Uterus (tissue), 4 donors: ENCODE results near the gene RPRD1B. TPM values are rescaled to one million over a fixed set of nuclear protein-coding genes. Genes with fewer than 3 reads are reported as not detected.

Experiments used
- DNase-seq, 2 donors: peaks; one replicate each; pipeline ENCODE4 v3.0.0-alpha.2; 2019 to 2020
- H3K27ac ChIP-seq, 2 donors: fragments of 200-600 bp; sonication (generic); 1 replicate in 1 of 2; 2 replicates in 1 of 2; pipeline ENCODE4 v1.5.1; 2016 to 2018
- H3K27me3 ChIP-seq, 2 donors: fragments of 200-600 bp; sonication (generic); one replicate each; pipeline ENCODE4 v1.5.1; 2018 to 2019; ENCODE audit warnings: control low read depth in 1 of 2
- H3K36me3 ChIP-seq, 2 donors: fragments of 200-600 bp; sonication (generic); one replicate each; pipeline ENCODE4 v1.5.1; 2019; ENCODE audit warnings: control low read depth in 1 of 2
- H3K4me1 ChIP-seq, 2 donors: fragments of 200-600 bp; sonication (generic); one replicate each; pipeline ENCODE4 v1.5.1; 2018 to 2019; ENCODE audit warnings: control low read depth in 1 of 2
- H3K4me3 ChIP-seq, 2 donors: fragments of 200-600 bp; sonication (generic); 1 replicate in 1 of 2; 2 replicates in 1 of 2; pipeline ENCODE4 v1.5.1; 2018 to 2019; ENCODE audit warnings: mild to moderate bottlenecking in 1 of 2
- H3K9me3 ChIP-seq, 2 donors: fragments of 200-600 bp; sonication (generic); one replicate each; pipeline ENCODE4 v1.5.1; 2019; ENCODE audit warnings: control low read depth in 1 of 2
- POLR2A ChIP-seq, 2 donors: fragments of 450-650 bp; IDR thresholded peaks; one replicate each; pipeline ENCODE4 v1.6.1; 2016; ENCODE audit warnings: antibody characterized with exemption in 2 of 2, mild to moderate bottlenecking in 1 of 2, moderate library complexity in 1 of 2
- intact Hi-C: fragments of 100-400 bp; cut with DNase I; formaldehyde crosslinking; loops from one replicate; pipeline ENCODE4 v1.15.1; 2023; ENCODE audit warnings: low total_unique reads
- total RNA-seq, 4 donors: library from RNA; depleted of rRNA in 3 of 4; stranded (reverse); fragments of >200 nt in 3 of 4; gene quantifications; one replicate each; pipeline versions ENCODE4 v1.1.0 to v1.2.4, GENCODE V29; 2014 to 2023
- TF ChIP-seq, protein P1 (sequence below), 4 experiments: fragments of 200-600 bp in 2 of 4; fragments of 450-650 bp in 2 of 4; sonication (generic) in 2 of 4; IDR thresholded peaks; one replicate each; pipeline ENCODE4 v1.5.1; 2016 to 2019; ENCODE audit warnings: antibody characterized with exemption in 4 of 4, mild to moderate bottlenecking in 2 of 4, moderate library complexity in 1 of 4
- donor health status: DM: yes; HTN: yes; CAD: no.

RPRD1B gene
- total RNA-seq, 4 donors from 2014 or later = 7.9 to 71.3 (median 26.1) TPM

DNA sequence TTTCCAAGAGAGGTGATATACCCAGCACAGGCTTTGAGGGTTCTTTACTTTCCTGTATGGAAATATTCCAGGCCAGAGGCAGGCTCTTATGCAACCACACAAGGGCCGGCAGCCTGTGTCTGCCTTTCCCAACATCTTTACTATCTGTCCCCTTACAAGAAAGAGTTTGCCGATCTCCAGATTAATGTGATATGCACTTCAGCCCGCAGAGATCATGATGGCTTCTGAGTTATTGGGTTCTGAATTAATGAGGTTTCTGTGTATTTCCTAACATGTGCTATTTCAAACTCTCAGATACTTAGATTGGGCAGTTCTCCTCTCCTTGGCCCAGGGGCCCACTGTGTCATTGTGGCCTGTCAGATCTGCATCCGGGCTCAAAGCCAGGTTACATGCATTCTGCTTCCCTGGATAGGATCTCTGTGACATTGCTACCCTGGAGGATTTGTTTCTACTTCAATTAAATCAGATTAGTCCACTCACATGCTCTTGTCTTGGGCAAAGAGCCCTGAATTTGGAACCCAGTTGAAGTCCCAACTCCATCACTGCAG is 75.0 kb downstream of the RPRD1B start:
- TF ChIP-seq, protein P1, sequence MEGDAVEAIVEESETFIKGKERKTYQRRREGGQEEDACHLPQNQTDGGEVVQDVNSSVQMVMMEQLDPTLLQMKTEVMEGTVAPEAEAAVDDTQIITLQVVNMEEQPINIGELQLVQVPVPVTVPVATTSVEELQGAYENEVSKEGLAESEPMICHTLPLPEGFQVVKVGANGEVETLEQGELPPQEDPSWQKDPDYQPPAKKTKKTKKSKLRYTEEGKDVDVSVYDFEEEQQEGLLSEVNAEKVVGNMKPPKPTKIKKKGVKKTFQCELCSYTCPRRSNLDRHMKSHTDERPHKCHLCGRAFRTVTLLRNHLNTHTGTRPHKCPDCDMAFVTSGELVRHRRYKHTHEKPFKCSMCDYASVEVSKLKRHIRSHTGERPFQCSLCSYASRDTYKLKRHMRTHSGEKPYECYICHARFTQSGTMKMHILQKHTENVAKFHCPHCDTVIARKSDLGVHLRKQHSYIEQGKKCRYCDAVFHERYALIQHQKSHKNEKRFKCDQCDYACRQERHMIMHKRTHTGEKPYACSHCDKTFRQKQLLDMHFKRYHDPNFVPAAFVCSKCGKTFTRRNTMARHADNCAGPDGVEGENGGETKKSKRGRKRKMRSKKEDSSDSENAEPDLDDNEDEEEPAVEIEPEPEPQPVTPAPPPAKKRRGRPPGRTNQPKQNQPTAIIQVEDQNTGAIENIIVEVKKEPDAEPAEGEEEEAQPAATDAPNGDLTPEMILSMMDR (IDR thresholded peaks at IDR 0.05) = no peak
- no peak for TF ChIP-seq POLR2A (IDR thresholded peaks at IDR 0.05)
- H3K27ac ChIP-seq = peak overlapping the region; percentile 79 to 88
- H3K9me3 ChIP-seq = no peaks in the 10 kb centered on the region
- H3K4me3 ChIP-seq = no peak overlapping the region
- H3K27me3 ChIP-seq = no peaks in the 10 kb centered on the region
- intact Hi-C loops = no loop called here
- no peaks in the 10 kb centered on the region for H3K36me3 ChIP-seq
- DNase-seq = peak; percentile 86 to 89
- peaks cover 11 to 17% of the 10 kb centered on the region in 2 donors for H3K4me1 ChIP-seq

DNA sequence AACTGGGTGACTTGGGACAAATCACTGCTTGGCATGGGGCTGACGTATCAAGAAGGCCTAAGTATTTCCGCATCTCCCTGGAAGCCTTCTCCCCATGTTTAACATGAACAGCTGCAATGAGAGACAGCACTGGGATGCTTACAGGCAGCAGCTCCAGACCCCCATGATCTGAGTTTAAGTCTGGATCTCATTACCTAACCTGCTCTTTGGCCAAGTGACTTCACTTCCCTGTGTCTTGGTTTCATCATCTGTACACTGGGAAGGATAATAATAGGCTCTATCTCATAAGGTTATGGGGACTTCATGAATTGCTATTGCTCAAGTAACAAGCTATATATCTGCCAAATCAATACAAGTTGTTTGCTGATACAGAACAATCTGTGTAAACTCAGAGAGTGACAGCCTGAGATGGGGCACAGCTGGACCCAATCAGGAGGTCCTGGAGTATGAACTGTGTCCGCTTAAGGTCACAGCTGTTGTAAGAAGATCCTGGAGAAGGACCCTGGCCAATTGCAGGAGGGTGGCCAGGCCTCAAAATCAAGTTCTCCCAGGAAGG is 75.5 kb downstream of the RPRD1B start:
- peak; percentile 87 to 94 for DNase-seq
- peaks cover 11 to 17% of the 10 kb centered on the region in 2 donors for H3K4me1 ChIP-seq
- TF ChIP-seq POLR2A (IDR thresholded peaks at IDR 0.05) = no peak
- TF ChIP-seq, protein P1 (IDR thresholded peaks at IDR 0.05) = no peak
- no peaks in the 10 kb centered on the region for H3K9me3 ChIP-seq
- H3K27me3 ChIP-seq = no peaks in the 10 kb centered on the region
- H3K4me3 ChIP-seq = no peak overlapping the region
- peak overlapping the region; percentile 79 to 88 for H3K27ac ChIP-seq
- intact Hi-C loops = no loop called here
- H3K36me3 ChIP-seq = no peaks in the 10 kb centered on the region

DNA sequence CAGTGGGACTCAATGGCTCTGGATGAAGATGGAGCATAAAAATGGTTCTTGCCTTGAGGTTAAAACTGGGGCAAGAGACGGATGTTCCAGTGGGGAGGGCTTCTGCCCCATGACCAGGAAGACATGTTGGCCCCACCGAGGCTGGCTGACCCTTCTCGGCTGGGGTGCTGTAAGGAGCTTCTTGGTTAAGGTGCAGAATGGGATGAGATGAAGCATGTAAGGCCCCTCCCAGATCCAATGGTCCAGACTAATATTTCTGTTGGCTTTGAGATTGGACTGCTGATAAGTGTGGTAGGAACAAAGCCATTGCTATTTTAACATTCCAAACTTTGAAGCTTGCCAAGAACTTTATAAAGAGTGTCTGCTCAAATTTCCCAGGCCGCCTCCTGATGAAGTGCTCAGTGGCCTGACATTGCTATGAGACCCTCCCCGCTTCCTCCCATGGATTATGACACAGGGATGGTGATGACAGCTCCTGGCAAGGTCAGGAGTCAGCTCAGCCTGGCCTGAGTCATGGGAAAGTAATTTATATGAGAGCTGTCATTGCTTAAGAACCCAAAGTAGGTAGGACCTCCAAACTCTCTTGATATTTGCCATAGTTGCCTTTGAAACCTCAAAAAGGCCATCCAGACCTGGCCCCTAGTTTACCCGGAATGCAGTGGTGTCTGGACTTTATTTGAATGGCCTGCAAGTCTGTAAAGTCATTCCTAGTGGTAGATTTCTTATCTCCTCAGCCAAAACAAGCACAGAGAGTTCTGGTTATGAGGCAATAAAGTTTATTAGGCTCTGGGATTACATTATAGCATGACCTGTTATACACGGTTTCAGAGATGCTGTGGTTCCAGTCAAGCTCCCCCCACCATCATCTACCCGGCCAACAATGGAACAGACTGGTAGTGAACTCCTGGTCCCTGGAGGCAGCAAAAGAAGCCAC is 76.3 kb downstream of the RPRD1B start:
- TF ChIP-seq POLR2A (IDR thresholded peaks at IDR 0.05) = no peak
- TF ChIP-seq, protein P1 (IDR thresholded peaks at IDR 0.05) = no peak
- peaks cover 11 to 17% of the 10 kb centered on the region in 2 donors for H3K4me1 ChIP-seq
- H3K27me3 ChIP-seq = no peaks in the 10 kb centered on the region
- H3K27ac ChIP-seq = peak overlapping the region; percentile 79 to 88
- no peak overlapping the region for H3K4me3 ChIP-seq
- H3K9me3 ChIP-seq = no peaks in the 10 kb centered on the region
- DNase-seq = peak; percentile 82 to 87
- no peaks in the 10 kb centered on the region for H3K36me3 ChIP-seq
- intact Hi-C loops = no loop called here

DNA sequence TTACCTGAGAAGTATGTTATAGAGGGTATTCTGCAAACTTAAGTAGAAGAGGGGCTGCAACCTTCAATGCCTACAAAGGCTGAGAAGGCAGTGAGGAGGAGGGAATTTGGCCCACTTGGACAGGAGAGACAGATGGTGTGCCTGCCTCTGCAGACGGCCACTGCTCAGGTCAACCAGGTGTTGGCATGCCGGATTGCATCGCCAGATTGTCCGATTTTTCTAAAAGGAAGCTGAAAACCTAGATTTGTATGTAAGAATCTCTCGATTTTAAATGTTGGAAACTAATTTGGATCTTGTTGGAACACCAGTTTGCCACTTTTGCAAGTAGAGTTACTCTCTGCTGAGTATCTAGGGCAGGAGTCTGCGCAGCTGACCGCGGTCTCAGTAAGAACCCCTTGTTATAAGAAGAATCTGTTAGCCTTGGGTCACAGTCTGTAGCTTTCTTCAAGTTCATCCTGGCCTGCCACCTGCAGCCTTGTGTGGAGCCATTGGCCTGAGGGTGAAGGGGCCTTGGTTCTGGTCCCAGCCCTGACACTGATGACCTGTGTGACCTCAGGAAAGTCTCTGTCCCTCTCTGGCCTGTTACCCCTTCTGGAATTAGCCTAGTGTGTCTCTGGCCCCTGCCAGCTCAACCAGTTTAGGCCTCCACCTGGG is 77.1 kb downstream of the RPRD1B start:
- intact Hi-C loops = no loop called here
- no peak for DNase-seq

More for the DNA sequence above, 77.1 kb downstream of the RPRD1B start:
- Histone ChIP-seq H3K27ac (peak overlapping the region; percentile 79 to 88), H3K4me1 (peaks cover 11 to 17% of the 10 kb centered on the region in 2 donors), H3K4me3 (no peak overlapping the region), H3K27me3 (no peaks in the 10 kb centered on the region), H3K9me3 (no peaks in the 10 kb centered on the region), H3K36me3 (no peaks in the 10 kb centered on the region)
- TF ChIP-seq POLR2A (IDR thresholded peaks at IDR 0.05) = no peak
- TF ChIP-seq, protein P1 (IDR thresholded peaks at IDR 0.05) = no peak
